ENCODE data around the gene NXPH3.

The NXPH3 gene

GRCh38 chr17:49576917-49577649 lies 1.4 kb downstream of the NXPH3 start:
- no peak for DNase-seq

GRCh38 chr17:49577650-49577934 lies 1.9 kb downstream of the NXPH3 start:
- no peak for DNase-seq

- no peak for DNase-seq
These were observed 2.3 kb downstream of the NXPH3 start for GRCh38 chr17:49577963-49578362.

- DNase-seq: no peak
These were observed 2.7 kb downstream of the NXPH3 start for GRCh38 chr17:49578414-49578813.

- no peak for DNase-seq
These were observed 3.4 kb downstream of the NXPH3 start for GRCh38 chr17:49578952-49579500.

GRCh38 chr17:49579522-49579921 lies 3.9 kb downstream of the NXPH3 start:
- no peak for DNase-seq

- DNase-seq: no peak
These were observed 4.5 kb downstream of the NXPH3 start for GRCh38 chr17:49580055-49580721.

- DNase-seq: no peak
These were observed 5.4 kb downstream of the NXPH3 start for GRCh38 chr17:49580981-49581647.

- no peak for DNase-seq
These were observed 6.0 kb downstream of the NXPH3 start for GRCh38 chr17:49581648-49581998.

- no peak for DNase-seq
These were observed 6.5 kb downstream of the NXPH3 start for GRCh38 chr17:49582055-49582722.

- DNase-seq: no peak
These were observed 7.1 kb downstream of the NXPH3 start for GRCh38 chr17:49582789-49583188.

GRCh38 chr17:49583226-49583625 lies 7.6 kb downstream of the NXPH3 start:
- DNase-seq: no peak

- no peak for DNase-seq
These were observed 8.2 kb downstream of the NXPH3 start for GRCh38 chr17:49583889-49584288.

GRCh38 chr17:49585422-49586027 lies 9.9 kb downstream of the NXPH3 start:
- no peak for DNase-seq

- no peak for DNase-seq
These were observed 11.8 kb downstream of the NXPH3 start for GRCh38 chr17:49587366-49588073.

- no peak for DNase-seq
These were observed 12.6 kb downstream of the NXPH3 start for GRCh38 chr17:49588312-49588711.

- no peak for DNase-seq
These were observed 13.3 kb downstream of the NXPH3 start for GRCh38 chr17:49588726-49589576.

- no peak for DNase-seq
These were observed 13.9 kb downstream of the NXPH3 start for GRCh38 chr17:49589577-49589927.

- DNase-seq: no peak
These were observed 15.2 kb downstream of the NXPH3 start for GRCh38 chr17:49590874-49591273.

- no peak for DNase-seq
These were observed 16.6 kb downstream of the NXPH3 start for GRCh38 chr17:49592263-49592662.

GRCh38 chr17:49595328-49595727 lies 19.7 kb downstream of the NXPH3 start:
- no peak for DNase-seq

GRCh38 chr17:49595980-49596379 lies 20.3 kb downstream of the NXPH3 start:
- no peak for DNase-seq
